PC-9 (cell line): Measurements from ENCODE around the gene B3GAT3.

Source experiments
- CTCF ChIP-seq: fragments of 200-600 bp; sonication (generic); conservative IDR thresholded peaks from 2 replicates; pipeline ENCODE4 v1.6.1; 2017; ENCODE audit warnings: mixed run types, antibody characterized with exemption, mild to moderate bottlenecking, moderate library complexity
- EZH2 ChIP-seq: fragments of 200-600 bp; sonication (generic); IDR thresholded peaks from 2 replicates; pipeline ENCODE4 v1.8.0; 2017; ENCODE audit warnings: antibody characterized with exemption, low read depth

GRCh38 chr11:62578541-62578940 lies 43.2 kb downstream of the B3GAT3 start:
- TF ChIP-seq CTCF (no peak), EZH2 (no peak)
